ENCODE results near the gene GNAQ.

DNA sequence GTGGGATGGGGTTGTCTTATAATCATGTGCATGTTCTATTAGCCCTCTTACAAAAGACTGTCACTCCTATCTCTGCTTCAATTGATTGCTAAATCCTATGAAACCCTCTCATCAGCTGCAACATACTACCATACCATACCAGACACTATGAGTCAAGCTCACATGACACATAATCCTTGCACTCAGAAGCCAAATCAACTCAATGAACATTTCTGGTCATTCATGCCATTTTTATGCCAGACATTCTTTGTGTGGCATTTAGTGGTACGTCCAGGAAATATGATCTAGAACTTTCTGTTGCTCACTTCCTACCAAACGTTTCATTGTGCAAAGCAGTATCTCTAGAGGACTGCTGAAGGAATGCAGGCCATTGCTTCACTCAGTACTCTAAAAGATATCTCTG, 224.3 kb downstream of the GNAQ start:
- TF ChIP-seq, protein P1, sequence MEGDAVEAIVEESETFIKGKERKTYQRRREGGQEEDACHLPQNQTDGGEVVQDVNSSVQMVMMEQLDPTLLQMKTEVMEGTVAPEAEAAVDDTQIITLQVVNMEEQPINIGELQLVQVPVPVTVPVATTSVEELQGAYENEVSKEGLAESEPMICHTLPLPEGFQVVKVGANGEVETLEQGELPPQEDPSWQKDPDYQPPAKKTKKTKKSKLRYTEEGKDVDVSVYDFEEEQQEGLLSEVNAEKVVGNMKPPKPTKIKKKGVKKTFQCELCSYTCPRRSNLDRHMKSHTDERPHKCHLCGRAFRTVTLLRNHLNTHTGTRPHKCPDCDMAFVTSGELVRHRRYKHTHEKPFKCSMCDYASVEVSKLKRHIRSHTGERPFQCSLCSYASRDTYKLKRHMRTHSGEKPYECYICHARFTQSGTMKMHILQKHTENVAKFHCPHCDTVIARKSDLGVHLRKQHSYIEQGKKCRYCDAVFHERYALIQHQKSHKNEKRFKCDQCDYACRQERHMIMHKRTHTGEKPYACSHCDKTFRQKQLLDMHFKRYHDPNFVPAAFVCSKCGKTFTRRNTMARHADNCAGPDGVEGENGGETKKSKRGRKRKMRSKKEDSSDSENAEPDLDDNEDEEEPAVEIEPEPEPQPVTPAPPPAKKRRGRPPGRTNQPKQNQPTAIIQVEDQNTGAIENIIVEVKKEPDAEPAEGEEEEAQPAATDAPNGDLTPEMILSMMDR (conservative IDR thresholded peaks at IDR 0.05 in 1 of 2, IDR thresholded peaks at IDR 0.05 in 1 of 2; ENCODE audit: extremely low read depth in 1 of 2, insufficient read depth in 1 of 2, low read depth in 1 of 2, low read length in 2 of 2) = no peak
- TF ChIP-seq EZH2 (IDR thresholded peaks at IDR 0.05; ENCODE audit: borderline replicate concordance, low read length) = no peak
